Ascending aorta (tissue), 2 donors: ENCODE results near the gene RSL1D1. TPM values are rescaled to one million over a fixed set of nuclear protein-coding genes. Genes with fewer than 3 reads are reported as not detected.

Experiments
- DNase-seq, 2 donors: peaks; one replicate each; pipeline ENCODE4 v3.0.0-alpha.2; 2019; ENCODE audit warnings: low spot score in 2 of 2
- H3K27ac ChIP-seq, 2 donors: fragments of 200-600 bp; sonication (generic); one replicate each; pipeline ENCODE4 v1.5.1; 2016 to 2017; ENCODE audit warnings: mild to moderate bottlenecking in 1 of 2
- H3K27me3 ChIP-seq: fragments of 200-600 bp; sonication (generic); one replicate; pipeline ENCODE4 v1.5.1; 2017
- H3K36me3 ChIP-seq, 2 donors: fragments of 200-600 bp; sonication (generic); one replicate each; pipeline ENCODE4 v1.5.1; 2016
- H3K4me1 ChIP-seq, 2 donors: fragments of 200-600 bp; sonication (generic); one replicate each; pipeline ENCODE4 v1.5.1; 2016 to 2017; ENCODE audit warnings: mild to moderate bottlenecking in 1 of 2
- H3K4me3 ChIP-seq, 2 donors: fragments of 200-600 bp; sonication (generic); one replicate each; pipeline ENCODE4 v1.5.1; 2016 to 2017; ENCODE audit warnings: mild to moderate bottlenecking in 1 of 2
- H3K9me3 ChIP-seq, 2 donors: fragments of 200-600 bp; sonication (generic); one replicate each; pipeline ENCODE4 v1.5.1; 2016
- intact Hi-C: fragments of 100-400 bp; cut with DNase I; formaldehyde crosslinking; loops from one replicate; pipeline ENCODE4 v1.15.1; 2023
- total RNA-seq: library from RNA; depleted of rRNA; stranded (reverse); fragments of >200 nt; gene quantifications from one replicate; pipeline ENCODE4 v1.1.0, GENCODE V29; 2016
- TF ChIP-seq, protein P1 (sequence below), 3 experiments: fragments of 200-600 bp in 2 of 3; fragments of 450-650 bp in 1 of 3; sonication (generic) in 2 of 3; IDR thresholded peaks; one replicate each; pipeline ENCODE4 v1.5.1; 2016 to 2019; ENCODE audit warnings: antibody characterized with exemption in 3 of 3, mild to moderate bottlenecking in 1 of 3, moderate library complexity in 1 of 3

The RSL1D1 gene
- 160 TPM for total RNA-seq

DNA sequence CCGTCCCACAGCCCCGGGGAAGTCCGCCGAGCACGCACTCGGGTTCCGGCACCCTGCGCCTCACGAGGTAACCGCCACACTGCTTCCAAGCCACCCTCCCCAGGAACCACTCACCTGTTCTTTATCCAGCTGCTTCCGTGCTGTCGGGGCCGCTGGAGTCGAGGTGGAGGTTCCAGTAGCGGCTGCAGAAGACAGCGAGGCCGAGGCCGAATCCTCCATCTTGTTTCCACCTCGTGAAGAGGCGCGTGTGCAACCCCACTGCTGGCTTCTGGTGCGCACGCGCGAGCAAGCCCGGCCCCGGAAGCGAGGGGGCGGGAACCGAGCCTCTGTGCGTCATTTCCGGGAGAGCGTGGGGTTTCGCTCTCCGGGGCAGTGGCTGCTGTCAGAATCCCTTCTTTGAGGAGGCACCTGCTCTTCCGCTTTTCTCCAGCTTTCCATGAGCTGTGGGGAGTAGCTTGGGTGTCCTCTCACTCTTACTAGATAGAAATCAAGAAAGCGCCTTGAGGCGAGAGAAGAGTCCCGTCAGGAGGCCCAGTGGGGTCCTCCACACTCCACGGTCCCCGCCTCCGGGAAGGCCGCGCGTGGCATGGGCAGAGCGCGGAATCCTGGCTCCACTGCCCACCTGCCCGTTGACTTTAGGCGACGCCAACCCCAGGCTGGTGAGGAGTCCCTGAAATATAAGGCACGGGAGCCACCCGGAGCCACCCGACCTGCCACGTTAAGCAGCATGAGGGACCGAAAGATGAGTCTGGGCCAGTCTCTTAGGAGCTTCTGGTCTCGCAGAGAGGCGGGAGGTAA, at the start of gene RSL1D1:
Gene RSL1D1, minus strand, starts transcription at position 249 of the 798 bp plus-strand sequence. Its CDS starts 30 bp downstream, at position 219.
- H3K4me3 ChIP-seq = peak within 1 kb of the TSS; percentile 77 to 95
- intact Hi-C loops = loop anchor here (1.0 to 5.0 kb wide), 5 partner anchors 54 to 211 kb away; partner anchors contain the start of genes SNX29, TXNDC11 and ZC3H7A
- peaks cover 26 to 30% of the 10 kb centered on the region in 2 donors for H3K36me3 ChIP-seq
- DNase-seq = peak; percentile 62 to 94
- peaks cover 0 to 24% of the 10 kb centered on the region in 2 donors for H3K4me1 ChIP-seq
- no peaks in the 10 kb centered on the region for H3K27me3 ChIP-seq
- H3K27ac ChIP-seq = peak within 1 kb of the TSS; percentile 85 to 89
- no peaks in the 10 kb centered on the region for H3K9me3 ChIP-seq
- TF ChIP-seq, protein P1, sequence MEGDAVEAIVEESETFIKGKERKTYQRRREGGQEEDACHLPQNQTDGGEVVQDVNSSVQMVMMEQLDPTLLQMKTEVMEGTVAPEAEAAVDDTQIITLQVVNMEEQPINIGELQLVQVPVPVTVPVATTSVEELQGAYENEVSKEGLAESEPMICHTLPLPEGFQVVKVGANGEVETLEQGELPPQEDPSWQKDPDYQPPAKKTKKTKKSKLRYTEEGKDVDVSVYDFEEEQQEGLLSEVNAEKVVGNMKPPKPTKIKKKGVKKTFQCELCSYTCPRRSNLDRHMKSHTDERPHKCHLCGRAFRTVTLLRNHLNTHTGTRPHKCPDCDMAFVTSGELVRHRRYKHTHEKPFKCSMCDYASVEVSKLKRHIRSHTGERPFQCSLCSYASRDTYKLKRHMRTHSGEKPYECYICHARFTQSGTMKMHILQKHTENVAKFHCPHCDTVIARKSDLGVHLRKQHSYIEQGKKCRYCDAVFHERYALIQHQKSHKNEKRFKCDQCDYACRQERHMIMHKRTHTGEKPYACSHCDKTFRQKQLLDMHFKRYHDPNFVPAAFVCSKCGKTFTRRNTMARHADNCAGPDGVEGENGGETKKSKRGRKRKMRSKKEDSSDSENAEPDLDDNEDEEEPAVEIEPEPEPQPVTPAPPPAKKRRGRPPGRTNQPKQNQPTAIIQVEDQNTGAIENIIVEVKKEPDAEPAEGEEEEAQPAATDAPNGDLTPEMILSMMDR (IDR thresholded peaks at IDR 0.05) = no peak

DNA sequence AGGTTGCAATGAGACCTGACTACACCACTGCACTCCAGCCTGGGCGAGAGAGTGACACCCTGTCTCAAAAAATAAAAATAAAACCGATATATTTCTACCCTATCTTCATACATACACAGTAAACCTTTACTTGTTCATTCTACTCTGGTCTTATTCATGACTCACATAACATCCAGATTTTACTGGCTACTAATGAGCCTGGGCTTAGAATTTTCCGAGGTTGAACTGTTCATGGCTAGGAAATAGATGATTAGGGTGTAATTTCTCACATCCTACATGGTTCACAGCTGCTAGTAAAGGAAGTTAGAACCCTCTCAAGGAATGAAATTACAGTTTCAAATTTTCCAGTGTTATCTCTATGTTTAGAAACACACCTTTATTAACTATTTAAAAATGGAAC, 49.7 kb upstream of the RSL1D1 start:
- H3K27ac ChIP-seq = no peak overlapping the region
- intact Hi-C loops = no loop called here

DNA sequence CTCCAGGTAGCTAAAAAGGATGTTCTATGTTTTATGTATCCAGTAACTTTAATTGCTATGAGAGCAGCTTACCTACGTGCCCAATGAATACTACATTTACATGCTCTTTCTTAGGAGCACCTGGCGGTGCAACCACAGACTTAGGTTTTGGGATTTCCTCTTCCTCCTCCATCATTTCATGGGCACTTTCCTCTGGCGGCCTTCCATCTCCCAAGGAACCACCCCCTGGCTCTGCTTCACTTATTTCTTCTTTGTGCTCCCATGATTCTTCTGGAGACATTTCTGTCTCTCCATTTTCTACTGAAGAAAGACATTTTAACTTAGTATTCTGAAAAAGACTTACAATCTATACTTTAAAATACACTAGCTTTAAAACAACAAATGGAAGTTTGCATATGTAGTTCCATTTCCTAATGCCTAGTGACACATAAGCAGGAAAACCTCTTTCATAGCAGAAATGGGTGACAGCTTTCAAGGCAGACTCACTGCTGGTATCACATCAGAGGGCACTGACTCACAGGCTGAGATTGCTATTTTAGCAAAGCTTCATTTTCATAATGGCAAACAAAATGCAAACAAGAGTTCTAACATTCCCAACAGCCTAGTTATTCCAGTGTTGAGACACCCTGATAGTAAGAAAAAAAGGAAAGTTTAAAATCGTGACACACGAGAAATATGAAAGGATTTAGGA, 45.3 kb upstream of the RSL1D1 start:
- H3K9me3 ChIP-seq = no peaks in the 10 kb centered on the region
- H3K27ac ChIP-seq = peak overlapping the region; percentile 52 to 65
- intact Hi-C loops = no loop called here
- no peaks in the 10 kb centered on the region for H3K27me3 ChIP-seq
- no peak overlapping the region for H3K4me3 ChIP-seq
- H3K4me1 ChIP-seq = peaks cover 0 to 12% of the 10 kb centered on the region in 2 donors
- TF ChIP-seq, protein P1 (IDR thresholded peaks at IDR 0.05) = no peak
- no peak for DNase-seq
- H3K36me3 ChIP-seq = peaks cover 22 to 26% of the 10 kb centered on the region in 2 donors

More for the DNA sequence above, 49.7 kb upstream of the RSL1D1 start:
- Histone ChIP-seq H3K36me3 (peaks cover 0 to 7% of the 10 kb centered on the region in 2 donors), H3K9me3 (no peaks in the 10 kb centered on the region), H3K27me3 (no peaks in the 10 kb centered on the region), H3K4me3 (no peak overlapping the region), H3K4me1 (peaks cover 0 to 13% of the 10 kb centered on the region in 2 donors)
- TF ChIP-seq, protein P1 (IDR thresholded peaks at IDR 0.05) = no peak
- DNase-seq = no peak

DNA sequence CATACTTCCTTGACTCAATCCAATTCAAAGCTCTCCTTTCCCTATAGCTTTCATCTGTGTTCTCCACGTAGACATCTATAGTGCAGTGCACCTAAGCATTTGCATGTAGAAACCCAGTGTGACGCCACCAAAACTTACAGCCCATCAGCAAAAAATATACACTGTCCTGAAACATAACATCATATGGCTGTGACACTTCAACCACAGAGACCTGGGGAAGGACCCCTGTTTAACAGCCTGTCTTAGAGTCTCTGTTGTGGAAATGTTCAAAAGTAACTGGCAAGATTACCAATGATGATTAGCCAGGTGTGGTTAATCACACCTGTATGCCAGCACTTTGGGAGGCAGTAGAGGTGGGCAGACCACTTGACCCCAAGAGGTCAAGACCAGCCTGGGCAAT, 42.2 kb upstream of the RSL1D1 start:
- Histone ChIP-seq H3K27me3 (no peaks in the 10 kb centered on the region), H3K27ac (no peak overlapping the region), H3K4me1 (peaks cover 0 to 12% of the 10 kb centered on the region in 2 donors), H3K9me3 (no peaks in the 10 kb centered on the region), H3K4me3 (no peak overlapping the region), H3K36me3 (peaks cover 36 to 53% of the 10 kb centered on the region in 2 donors)
- intact Hi-C loops = no loop called here
- TF ChIP-seq, protein P1 (IDR thresholded peaks at IDR 0.05) = no peak
- DNase-seq = no peak

DNA sequence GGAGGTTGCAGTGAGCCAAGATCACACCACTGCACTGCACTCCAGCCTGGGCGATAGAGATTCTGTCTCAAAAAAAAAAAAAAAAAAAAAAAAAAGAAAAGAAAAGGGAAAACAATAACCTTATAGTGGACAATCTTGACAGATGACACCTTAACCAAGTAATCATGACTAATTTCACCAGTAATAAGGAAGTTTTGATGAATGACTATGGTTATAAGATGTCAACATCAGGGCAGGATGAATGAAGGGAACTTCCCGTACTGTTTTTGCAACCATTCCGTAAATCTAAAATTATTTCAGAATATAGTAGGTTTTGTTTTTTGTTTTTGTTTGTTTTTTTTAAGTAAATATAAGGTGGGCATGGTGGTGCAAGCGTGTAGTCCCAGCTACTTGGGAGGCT, 41.4 kb upstream of the RSL1D1 start:
- Histone ChIP-seq H3K9me3 (no peaks in the 10 kb centered on the region), H3K36me3 (peaks cover 44 to 61% of the 10 kb centered on the region in 2 donors), H3K27me3 (no peaks in the 10 kb centered on the region), H3K4me3 (no peak overlapping the region), H3K27ac (no peak overlapping the region), H3K4me1 (peaks cover 0 to 12% of the 10 kb centered on the region in 2 donors)
- DNase-seq = no peak
- TF ChIP-seq, protein P1 (IDR thresholded peaks at IDR 0.05) = no peak
- intact Hi-C loops = no loop called here
